Activated naive CD8-positive, alpha-beta T cell treated with anti-CD3 and anti-CD28 coated beads, Interleukin-2, amount 50 U/mL, for 24 hours (primary cell): ENCODE results near the gene SMURF2.

Experiments used
- ATAC-seq: fragments of 150-1000 bp; cut with Tn5 transposase; one replicate; pipeline ENCODE4 v1.10.0; 2021
- DNase-seq: peaks from one replicate; pipeline ENCODE4 v3.0.0; 2021
- H3K27ac Mint-ChIP-seq: one replicate; pipeline ENCODE4 v1.8.0; 2021; ENCODE audit warnings: mild to moderate bottlenecking, mixed read lengths
- H3K27me3 Mint-ChIP-seq: one replicate; pipeline ENCODE4 v1.8.0; 2021; ENCODE audit warnings: mixed read lengths
- H3K36me3 Mint-ChIP-seq: one replicate; pipeline ENCODE4 v1.8.0; 2021; ENCODE audit warnings: low read depth, mixed read lengths
- H3K4me1 Mint-ChIP-seq: one replicate; pipeline ENCODE4 v1.8.0; 2021; ENCODE audit warnings: mixed read lengths
- H3K4me3 Mint-ChIP-seq: one replicate; pipeline ENCODE4 v1.8.0; 2021; ENCODE audit warnings: mild to moderate bottlenecking, moderate library complexity, mixed read lengths
- H3K9me3 Mint-ChIP-seq: one replicate; pipeline ENCODE4 v1.8.0; 2021; ENCODE audit warnings: mixed read lengths

SMURF2 gene

DNA sequence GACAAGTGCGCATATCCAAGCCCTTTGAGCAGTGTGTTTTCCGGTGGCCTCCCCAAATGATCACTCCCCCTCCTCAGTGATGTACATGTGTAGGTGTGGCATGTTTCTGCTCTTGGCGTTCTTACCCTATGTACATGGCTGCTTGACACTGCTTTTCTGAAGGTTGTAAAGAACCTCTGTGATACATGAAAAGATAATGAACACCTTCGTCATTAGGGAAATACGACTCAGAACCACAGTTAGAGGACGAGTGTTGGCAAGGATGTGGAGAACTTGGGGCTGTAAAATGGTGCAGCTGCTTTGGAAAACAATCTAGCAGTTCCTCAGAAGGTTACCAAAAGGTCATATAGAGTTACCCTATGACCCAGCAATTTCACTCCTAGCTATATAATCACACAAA, 126.8 kb downstream of the SMURF2 start:
- H3K9me3 Mint-ChIP-seq, result no peaks in the 10 kb centered on the region
- no peak for DNase-seq
- peaks cover 47% of the 10 kb centered on the region for H3K36me3 Mint-ChIP-seq
- peaks cover 3% of the 10 kb centered on the region for H3K4me1 Mint-ChIP-seq
- H3K27ac Mint-ChIP-seq, result no peak overlapping the region
- no peaks in the 10 kb centered on the region for H3K27me3 Mint-ChIP-seq
- ATAC-seq, result no peak
- no peak overlapping the region for H3K4me3 Mint-ChIP-seq

DNA sequence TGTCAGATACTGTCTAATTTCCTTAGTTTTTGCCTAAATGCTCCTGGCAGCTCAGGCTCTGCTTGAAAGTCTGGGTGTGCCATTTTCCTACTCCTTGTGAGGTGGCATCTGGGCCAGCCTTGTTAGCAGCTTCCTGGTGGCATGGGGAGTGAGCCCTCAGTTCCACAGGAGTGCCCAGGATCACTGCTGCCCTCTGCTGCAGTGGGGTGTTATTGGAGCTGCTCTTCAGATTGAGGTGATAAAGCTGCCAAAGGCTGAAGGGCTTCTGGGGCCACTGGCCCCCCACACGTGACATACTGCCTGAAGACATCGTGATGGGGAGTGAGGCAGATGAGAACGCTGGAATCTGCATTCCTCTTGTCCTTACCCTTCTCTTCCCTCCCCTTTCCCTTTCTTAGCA, 127.9 kb downstream of the SMURF2 start:
- no peaks in the 10 kb centered on the region for H3K27me3 Mint-ChIP-seq
- peak overlapping the region; percentile 47 for H3K27ac Mint-ChIP-seq
- H3K9me3 Mint-ChIP-seq, result no peaks in the 10 kb centered on the region
- H3K4me1 Mint-ChIP-seq, result peaks cover 3% of the 10 kb centered on the region
- peak; percentile 27 for ATAC-seq
- peaks cover 53% of the 10 kb centered on the region for H3K36me3 Mint-ChIP-seq
- DNase-seq, result no peak
- H3K4me3 Mint-ChIP-seq, result no peak overlapping the region

DNA sequence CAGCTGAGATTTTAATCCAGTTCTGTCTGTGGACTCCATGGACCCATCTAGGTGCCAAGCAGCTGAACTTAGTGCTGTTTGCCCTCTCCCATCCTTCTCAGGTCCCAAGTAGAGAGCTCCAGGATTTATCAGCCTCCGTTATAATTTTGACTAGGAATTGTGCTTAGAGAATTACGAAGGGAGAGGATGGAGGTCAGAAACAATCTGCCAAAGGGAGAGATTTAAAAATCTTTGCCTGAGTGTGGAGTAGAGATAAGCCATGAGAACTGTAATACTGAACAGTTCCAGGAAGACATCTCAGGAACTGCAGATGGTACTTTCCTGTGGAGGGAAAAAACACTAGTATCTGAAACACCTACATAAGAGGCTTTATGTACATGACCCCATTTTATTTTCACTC, 128.3 kb downstream of the SMURF2 start:
- Mint-ChIP-seq H3K4me1 (peaks cover 3% of the 10 kb centered on the region), H3K4me3 (no peak overlapping the region), H3K36me3 (peaks cover 54% of the 10 kb centered on the region), H3K9me3 (no peaks in the 10 kb centered on the region), H3K27me3 (no peaks in the 10 kb centered on the region), H3K27ac (peak overlapping the region; percentile 47)
- DNase-seq (no peak), ATAC-seq (no peak)

DNA sequence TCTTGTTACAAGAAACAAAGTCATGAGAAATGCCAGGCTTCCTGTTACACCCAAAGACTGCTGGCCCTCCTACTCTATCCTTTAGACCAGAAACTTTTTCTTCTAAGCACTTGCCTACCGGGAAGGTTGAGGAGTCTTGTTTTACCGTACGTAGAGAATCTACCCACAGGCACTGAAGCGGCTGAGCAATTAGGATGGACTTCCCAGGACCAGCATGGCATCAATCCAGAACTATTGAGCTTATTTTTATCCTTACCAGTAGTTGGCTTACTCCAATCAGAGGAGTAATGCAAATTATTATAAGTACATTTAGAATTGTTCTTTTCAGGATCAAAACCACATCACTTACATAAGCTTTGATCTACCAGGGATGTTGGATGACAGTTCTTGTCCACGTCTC, 129.7 kb downstream of the SMURF2 start:
- peaks cover 53% of the 10 kb centered on the region for H3K36me3 Mint-ChIP-seq
- no peaks in the 10 kb centered on the region for H3K9me3 Mint-ChIP-seq
- DNase-seq (no peak), ATAC-seq (no peak)
- H3K27ac Mint-ChIP-seq, result no peak overlapping the region
- no peak overlapping the region for H3K4me3 Mint-ChIP-seq
- peaks cover 3% of the 10 kb centered on the region for H3K4me1 Mint-ChIP-seq
- H3K27me3 Mint-ChIP-seq, result no peaks in the 10 kb centered on the region

DNA sequence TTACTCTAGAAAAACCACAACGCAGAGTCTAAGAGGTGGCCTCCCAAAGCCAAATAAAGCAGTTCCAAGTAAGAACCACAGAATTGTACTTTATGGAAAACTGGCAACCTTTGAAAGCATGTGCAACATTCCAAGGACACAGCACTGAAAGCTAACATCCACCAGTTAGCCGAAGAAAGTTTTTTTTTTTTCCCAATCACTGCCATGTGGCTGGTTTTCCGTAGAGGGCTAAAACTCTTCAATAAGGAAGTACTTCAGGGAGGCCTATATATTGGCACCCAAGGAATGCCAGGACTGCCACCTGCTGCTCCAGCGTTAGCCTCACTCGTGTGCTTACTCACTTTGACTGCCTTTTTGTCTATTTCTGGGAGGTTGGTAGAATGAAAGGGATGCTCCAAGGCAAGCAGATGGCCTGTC, 130.1 kb downstream of the SMURF2 start:
- Mint-ChIP-seq H3K36me3 (peaks cover 51% of the 10 kb centered on the region), H3K9me3 (no peaks in the 10 kb centered on the region), H3K27ac (no peak overlapping the region), H3K4me1 (peaks cover 3% of the 10 kb centered on the region), H3K27me3 (no peaks in the 10 kb centered on the region), H3K4me3 (no peak overlapping the region)
- DNase-seq, result no peak
- no peak for ATAC-seq

DNA sequence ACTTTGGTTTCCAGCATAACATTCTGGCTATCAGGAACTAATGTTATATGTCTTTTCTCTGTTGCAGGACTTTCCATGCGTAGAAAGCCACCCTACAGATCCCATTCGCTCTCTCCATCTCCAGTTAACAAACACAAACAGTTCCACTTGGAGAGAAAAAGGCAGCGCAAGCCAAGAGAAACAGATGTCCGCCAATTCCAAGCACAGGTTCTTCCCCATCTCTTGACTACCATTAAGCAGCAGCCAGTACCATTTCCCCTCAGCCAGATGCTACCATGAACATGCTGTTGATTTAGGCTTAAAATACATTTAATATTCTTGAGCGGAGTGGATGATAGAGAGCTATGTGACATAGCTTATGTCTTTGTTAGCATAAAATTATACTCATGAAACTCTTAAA, 132.9 kb downstream of the SMURF2 start:
- H3K27me3 Mint-ChIP-seq, result no peaks in the 10 kb centered on the region
- H3K4me3 Mint-ChIP-seq, result no peak overlapping the region
- DNase-seq (no peak), ATAC-seq (no peak)
- peaks cover 53% of the 10 kb centered on the region for H3K36me3 Mint-ChIP-seq
- H3K4me1 Mint-ChIP-seq, result no peaks in the 10 kb centered on the region
- H3K9me3 Mint-ChIP-seq, result no peaks in the 10 kb centered on the region
- H3K27ac Mint-ChIP-seq, result no peak overlapping the region

DNA sequence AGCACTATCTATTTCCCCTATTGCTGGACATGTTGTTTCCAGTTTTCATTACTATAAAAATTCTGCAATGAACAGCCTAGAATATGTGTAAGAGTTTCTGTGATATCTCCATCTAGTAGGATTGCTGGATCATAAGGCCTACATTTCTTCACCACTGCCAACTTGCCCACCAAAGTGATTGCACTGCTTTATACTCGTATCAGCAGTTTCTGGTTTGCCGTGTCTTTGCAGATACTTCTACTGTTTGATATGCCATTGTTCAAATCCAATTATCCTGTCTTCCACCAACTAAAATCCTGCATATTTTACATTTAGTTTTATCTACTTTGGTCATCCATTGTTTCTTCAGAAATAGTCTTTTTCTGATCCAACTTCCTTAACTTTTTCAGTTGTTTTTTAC, 134.2 kb downstream of the SMURF2 start:
- no peak for ATAC-seq
- H3K4me3 Mint-ChIP-seq, result no peak overlapping the region
- no peak for DNase-seq
- H3K4me1 Mint-ChIP-seq, result no peaks in the 10 kb centered on the region
- no peaks in the 10 kb centered on the region for H3K27me3 Mint-ChIP-seq
- H3K9me3 Mint-ChIP-seq, result no peaks in the 10 kb centered on the region
- no peak overlapping the region for H3K27ac Mint-ChIP-seq
- peaks cover 50% of the 10 kb centered on the region for H3K36me3 Mint-ChIP-seq

DNA sequence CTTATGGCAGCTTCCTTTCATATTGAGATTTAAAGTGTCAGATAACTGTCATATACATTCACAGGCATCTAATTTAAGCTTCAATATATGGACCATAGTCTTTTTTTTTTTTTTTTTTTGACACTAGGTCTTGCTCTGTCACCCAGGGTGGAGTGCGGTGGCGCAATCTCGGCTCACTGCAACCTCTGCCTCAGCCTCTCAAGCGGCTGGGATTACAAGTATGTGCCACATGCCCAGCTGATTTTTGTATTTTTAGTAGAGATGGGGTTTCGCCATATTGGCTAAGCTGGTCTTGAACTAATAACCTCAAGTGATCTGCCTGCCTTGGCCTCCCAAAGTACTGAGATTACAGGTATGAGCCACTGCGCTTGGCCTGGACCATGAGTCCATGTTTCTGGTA, 141.7 kb downstream of the SMURF2 start:
- peaks cover 6% of the 10 kb centered on the region for H3K4me1 Mint-ChIP-seq
- H3K36me3 Mint-ChIP-seq, result peaks cover 26% of the 10 kb centered on the region
- no peaks in the 10 kb centered on the region for H3K27me3 Mint-ChIP-seq
- ATAC-seq (no peak), DNase-seq (no peak)
- no peak overlapping the region for H3K4me3 Mint-ChIP-seq
- H3K27ac Mint-ChIP-seq, result no peak overlapping the region
- H3K9me3 Mint-ChIP-seq, result no peaks in the 10 kb centered on the region

DNA sequence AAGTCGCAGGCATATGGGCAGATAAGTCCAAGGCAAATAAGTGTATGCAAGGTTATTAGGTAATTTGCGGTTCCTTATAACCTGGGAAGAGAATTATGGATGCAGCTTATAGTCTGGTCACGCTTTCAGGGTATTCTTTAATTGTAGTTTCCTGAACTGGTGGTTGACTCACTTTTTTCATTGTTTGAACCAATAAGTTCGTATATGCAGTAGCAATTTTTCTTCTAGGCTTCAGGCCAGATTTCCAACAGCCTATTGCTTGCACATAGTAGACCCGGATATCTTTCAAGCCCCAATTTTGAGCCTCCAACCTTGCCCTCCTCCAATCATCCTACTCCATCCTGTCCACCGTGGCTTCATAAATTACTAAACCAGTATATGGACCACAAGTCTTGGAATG, 142.5 kb downstream of the SMURF2 start:
- ATAC-seq (no peak), DNase-seq (no peak)
- Mint-ChIP-seq H3K9me3 (no peaks in the 10 kb centered on the region), H3K36me3 (peaks cover 25% of the 10 kb centered on the region), H3K27ac (no peak overlapping the region), H3K27me3 (no peaks in the 10 kb centered on the region), H3K4me3 (no peak overlapping the region), H3K4me1 (peaks cover 10% of the 10 kb centered on the region)

DNA sequence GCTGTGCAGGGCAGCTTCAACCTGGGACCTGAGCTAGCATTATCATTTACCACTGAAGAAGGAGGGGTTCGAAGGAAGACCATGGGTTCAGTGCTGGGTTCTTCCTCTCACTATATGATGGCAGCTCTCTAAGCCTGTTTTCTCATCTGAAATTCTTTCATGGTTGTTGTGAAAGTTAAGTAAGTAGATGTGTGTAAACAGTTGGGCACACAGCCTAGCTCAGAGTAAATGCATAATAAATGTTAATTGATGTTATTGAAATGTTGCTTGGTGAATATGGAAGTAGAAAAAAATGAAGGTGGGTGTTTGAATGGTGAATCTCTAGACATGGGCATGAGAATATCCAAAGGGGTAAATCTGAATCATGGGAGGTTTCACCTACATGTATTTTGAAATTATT, 146.3 kb downstream of the SMURF2 start:
- Mint-ChIP-seq H3K27me3 (no peaks in the 10 kb centered on the region), H3K4me1 (peaks cover 20% of the 10 kb centered on the region), H3K9me3 (no peaks in the 10 kb centered on the region), H3K27ac (no peak overlapping the region), H3K4me3 (no peak overlapping the region), H3K36me3 (peaks cover 33% of the 10 kb centered on the region)
- no peak for DNase-seq
- ATAC-seq, result no peak

DNA sequence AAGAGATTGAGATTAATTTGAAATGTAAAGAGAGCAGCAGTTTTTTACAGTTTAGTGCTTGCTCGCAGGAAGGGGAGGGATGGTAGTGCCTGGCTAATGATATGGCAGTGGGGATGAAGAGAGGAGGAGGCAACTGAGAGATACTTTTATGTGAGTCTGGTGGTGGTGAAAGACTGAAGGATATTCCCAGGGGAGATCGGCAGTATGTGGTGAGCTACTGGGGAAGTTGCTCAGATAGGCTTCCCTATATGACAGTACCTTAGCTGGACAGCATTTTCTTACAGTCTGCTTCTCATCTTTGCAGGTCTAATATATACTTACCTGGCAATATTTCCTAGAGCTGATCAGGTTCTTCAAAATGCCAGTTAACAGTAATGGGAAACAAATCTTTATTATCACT, 146.7 kb downstream of the SMURF2 start:
- Mint-ChIP-seq H3K27me3 (no peaks in the 10 kb centered on the region), H3K27ac (no peak overlapping the region), H3K36me3 (peaks cover 36% of the 10 kb centered on the region), H3K9me3 (no peaks in the 10 kb centered on the region), H3K4me1 (peaks cover 20% of the 10 kb centered on the region), H3K4me3 (no peak overlapping the region)
- DNase-seq (no peak), ATAC-seq (no peak)

DNA sequence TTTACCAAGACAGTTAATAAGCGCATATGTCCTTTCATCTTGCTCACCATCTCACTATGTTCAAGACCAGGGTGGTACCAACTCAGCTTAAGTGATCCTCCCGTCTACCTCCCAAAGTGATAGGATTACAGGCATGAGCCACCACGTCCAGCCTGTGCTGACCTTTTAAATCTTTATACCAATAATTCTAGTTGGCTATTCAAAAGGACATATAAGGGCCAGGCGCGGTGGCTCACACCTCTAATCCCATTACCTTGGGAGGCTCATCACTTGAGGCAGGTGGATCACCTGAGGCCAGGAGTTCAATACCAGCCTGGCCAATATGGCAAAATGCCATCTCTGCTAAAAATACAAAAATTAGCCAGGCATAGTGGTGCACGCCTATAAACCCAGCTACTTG, 152.9 kb downstream of the SMURF2 start:
- ATAC-seq, result no peak
- Mint-ChIP-seq H3K36me3 (peaks cover 58% of the 10 kb centered on the region), H3K27ac (no peak overlapping the region), H3K9me3 (no peaks in the 10 kb centered on the region), H3K4me1 (peaks cover 43% of the 10 kb centered on the region), H3K27me3 (peaks cover 3% of the 10 kb centered on the region), H3K4me3 (no peak overlapping the region)
- DNase-seq, result no peak

DNA sequence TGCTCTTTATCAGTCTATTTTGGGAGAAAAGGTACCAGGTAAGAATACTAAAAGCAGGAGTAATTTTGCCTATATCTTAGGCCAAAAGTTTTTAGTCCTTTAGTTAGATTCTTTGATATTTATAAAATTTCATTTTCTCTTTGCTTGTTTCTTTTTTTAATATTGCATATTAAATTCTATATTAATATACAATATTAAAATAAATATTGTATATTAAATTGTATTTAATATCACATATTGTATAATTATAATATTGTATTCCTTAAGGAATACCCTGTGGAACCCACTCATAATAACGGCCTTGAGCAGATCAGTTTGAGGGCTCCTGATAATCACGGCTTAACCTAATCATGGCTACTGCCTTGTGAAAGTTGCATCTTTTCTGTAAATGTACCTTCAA, 153.4 kb downstream of the SMURF2 start:
- DNase-seq, result no peak
- Mint-ChIP-seq H3K27me3 (peaks cover 3% of the 10 kb centered on the region), H3K4me3 (peak overlapping the region; percentile 100), H3K36me3 (peaks cover 61% of the 10 kb centered on the region), H3K4me1 (peaks cover 48% of the 10 kb centered on the region), H3K27ac (no peak overlapping the region), H3K9me3 (no peaks in the 10 kb centered on the region)
- ATAC-seq, result no peak

DNA sequence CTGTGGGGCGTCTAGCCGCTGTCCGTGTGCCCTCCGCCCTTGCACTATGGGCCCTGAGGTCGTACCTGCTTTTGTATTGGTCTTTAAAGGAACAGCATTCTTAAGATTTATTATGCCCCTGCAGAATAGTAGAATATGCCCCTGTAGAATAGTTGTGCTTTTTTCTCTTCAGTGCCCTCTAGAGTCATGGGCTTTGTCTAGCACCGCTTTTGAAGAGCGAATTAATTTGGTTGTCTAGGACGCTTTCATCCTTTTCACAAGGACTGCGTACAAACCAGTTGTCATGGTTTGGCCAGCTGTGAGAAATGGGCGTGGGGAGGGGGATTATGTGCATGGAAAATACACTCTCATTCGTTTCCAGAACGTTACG, 154.7 kb downstream of the SMURF2 start:
- H3K36me3 Mint-ChIP-seq, result peaks cover 67% of the 10 kb centered on the region
- peaks cover 57% of the 10 kb centered on the region for H3K4me1 Mint-ChIP-seq
- H3K27ac Mint-ChIP-seq, result peak overlapping the region; percentile 100
- DNase-seq (peak; percentile 17), ATAC-seq (peak; percentile 22)
- peaks cover 3% of the 10 kb centered on the region for H3K27me3 Mint-ChIP-seq
- no peaks in the 10 kb centered on the region for H3K9me3 Mint-ChIP-seq
- peak overlapping the region; percentile 100 for H3K4me3 Mint-ChIP-seq

DNA sequence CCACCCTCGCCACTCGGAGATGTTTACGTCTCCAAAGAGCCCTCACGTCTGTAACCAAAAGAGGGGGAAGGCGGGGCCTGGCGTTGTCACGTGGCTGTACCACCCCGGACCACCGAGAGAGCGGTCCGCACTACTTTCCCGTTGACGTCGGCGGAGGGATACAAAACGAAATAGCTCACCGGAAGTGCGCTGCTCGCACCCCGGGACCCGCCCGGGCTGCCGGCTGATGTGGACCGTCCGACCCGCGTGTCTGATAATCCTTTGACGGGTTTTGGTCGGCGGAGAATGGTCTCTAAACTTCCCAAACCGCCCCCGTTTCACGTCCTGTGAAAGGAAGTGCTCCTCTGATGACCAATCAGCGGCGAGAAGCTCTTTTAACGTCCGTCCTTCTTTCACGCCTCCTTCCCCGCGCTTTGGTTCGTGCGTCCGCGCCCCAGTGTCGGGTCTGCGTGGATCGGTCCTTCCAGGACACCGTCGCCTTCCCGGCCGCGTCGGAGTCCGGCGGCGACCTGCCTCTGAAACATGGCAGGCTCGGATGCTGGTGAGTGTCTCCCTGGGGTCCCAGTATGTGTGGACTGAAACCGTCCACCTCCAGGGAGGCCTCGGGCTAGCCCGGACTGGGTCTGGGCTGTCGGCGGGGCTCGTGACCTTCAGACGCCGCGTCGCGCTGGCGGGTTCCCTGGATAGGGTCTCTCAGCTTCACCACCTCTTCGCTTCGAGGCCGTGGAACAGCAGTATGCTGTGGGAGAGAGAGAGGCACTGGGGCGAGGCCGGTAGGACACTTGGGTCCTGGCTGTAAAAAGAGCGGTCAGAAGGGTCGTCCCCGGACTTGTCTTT, 155.3 kb downstream of the SMURF2 start, which contains the start of gene CEP95:
CEP95 (plus strand) TSS at position 402 of the 837 bp plus-strand sequence; CDS start at position 523, 121 bp downstream.
- Mint-ChIP-seq H3K27ac (peak within 1 kb of the TSS; percentile 100), H3K27me3 (peaks cover 3% of the 10 kb centered on the region), H3K36me3 (peaks cover 69% of the 10 kb centered on the region), H3K4me1 (peaks cover 62% of the 10 kb centered on the region), H3K9me3 (no peaks in the 10 kb centered on the region), H3K4me3 (peak within 1 kb of the TSS; percentile 100)
- ATAC-seq (peak; percentile 62), DNase-seq (peak; percentile 96)
